Stimulated activated CD8-positive, alpha-beta memory T cell treated with anti-CD3 and anti-CD28 coated beads, Interleukin-4, amount 100 ng/mL, for 4 hours (primary cell): ENCODE data around the gene GNL3.

ENCODE experiments used
- DNase-seq, 2 donors: peaks; one replicate each; pipeline ENCODE4 v3.0.0-alpha.2; 2020; ENCODE audit warnings: low read depth in 2 of 2, low spot score in 1 of 2

Gene GNL3

DNA sequence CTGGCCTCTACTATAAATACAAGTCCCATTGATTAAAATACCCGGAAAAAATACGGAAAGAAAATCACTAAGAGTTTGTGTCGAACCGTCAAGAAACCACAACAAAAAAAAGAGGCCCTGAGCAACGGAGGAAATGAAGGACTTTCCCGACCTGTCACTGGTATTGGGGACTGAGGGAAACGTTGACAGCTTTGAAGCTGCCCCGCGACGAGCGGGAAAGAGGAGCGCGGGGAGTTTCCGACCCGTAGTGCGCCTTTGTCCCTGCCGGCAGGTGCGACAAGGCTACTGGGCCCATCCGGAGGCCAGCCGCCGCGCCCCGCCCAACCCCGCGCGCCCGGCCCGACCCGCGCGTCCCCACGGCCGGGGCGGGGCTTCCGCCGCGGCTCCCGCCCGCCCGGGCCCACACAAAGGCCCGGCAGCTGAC, 535 bp upstream of the GNL3 start:
- peak; percentile 22 to 56 for DNase-seq

DNA sequence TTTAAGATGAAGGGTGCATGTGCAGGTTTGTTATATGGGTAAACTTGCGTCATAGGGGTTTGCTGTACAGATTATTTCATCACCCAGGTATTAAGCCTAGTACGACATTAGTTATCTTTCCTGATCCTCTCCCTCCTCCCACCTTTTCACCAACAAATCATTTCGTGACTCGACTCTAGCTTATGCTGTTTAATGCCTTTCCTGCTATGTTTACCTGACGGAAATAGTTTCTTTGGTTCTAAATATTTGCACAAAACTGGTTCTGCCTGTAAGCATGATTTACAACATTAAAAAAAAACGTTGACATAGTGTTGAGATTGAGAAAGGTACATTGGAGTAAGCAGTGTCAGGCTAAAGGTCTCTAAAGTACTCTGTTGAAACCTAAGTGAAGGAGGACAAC, 2.4 kb downstream of the GNL3 start:
- DNase-seq, result no peak

- DNase-seq, result no peak
These were observed 3.3 kb downstream of the GNL3 start for GRCh38 chr3:52689151-52689550.

GRCh38 chr3:52690560-52690959, 4.7 kb downstream of the GNL3 start:
- no peak for DNase-seq

- DNase-seq, result no peak
These were observed 7.2 kb downstream of the GNL3 start for GRCh38 chr3:52693071-52693470.

DNA sequence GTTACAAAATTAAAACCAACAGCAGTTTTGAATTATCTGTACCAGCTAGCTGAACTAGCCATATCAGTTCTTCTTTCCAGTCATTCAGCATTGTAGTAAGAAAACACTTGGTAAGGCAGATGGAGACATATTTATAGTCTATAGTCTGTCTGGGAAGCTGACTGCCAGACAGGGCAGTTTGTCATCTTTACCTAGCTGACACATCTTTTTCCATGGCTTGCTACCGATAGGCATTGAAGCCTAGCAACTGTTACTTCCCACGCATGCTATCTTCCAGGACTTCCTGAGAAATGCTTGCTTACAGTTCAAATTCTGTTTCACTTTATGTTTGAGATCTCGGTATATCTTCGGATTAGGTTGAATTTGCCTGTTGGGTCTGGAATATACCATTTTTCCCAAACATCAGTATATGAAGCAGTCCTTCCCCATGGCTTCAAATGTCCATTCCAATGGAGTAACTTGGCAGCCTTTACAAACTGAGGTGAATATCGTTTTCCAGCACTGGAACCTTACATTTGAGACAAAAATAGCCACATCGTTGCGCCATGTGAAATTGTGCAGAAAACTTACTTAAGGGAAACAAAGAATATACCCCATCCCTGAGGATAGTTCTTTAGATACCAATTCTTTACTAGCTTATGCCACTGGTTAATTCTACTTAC, 8.8 kb downstream of the GNL3 start:
- no peak for DNase-seq

GRCh38 chr3:52695798-52696671, 10.2 kb downstream of the GNL3 start:
- DNase-seq, result no peak

- DNase-seq, result no peak
These were observed 11.2 kb downstream of the GNL3 start for GRCh38 chr3:52696830-52697631.

DNA sequence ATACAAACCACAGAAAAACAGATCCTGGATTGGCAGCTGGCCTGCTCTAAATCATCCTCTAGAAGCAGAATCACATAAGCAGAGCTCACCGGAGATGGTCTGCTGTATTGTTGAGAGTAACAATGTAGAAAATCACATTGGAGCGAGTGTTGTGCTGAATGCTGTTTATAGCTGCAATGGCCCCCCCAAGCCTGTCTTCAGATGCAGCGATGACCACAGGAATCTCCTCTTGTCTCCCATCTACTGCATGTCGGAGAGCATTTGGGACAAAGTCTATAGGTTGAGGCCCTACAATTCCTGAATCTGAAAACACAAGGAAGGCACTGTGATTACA, 11.8 kb downstream of the GNL3 start:
- no peak for DNase-seq

DNA sequence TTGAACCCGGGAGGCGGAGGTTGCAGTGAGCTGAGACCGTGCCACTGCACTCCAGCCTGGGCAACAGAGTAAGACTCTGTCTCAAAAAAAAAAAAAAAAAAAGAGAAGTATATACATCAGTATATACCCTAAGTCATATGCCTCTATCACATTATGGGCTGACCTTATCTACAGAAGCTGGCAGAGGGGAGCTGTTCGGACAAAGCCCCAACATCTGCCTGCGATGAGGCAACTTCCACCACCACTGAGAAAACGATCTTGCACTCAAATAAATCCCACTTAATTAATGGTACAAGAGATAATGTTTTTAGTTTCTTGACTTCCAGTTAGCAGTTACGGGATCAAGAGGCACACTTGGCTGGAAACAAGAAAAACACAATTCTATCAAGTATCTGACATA, 17.5 kb downstream of the GNL3 start:
- DNase-seq, result no peak

DNA sequence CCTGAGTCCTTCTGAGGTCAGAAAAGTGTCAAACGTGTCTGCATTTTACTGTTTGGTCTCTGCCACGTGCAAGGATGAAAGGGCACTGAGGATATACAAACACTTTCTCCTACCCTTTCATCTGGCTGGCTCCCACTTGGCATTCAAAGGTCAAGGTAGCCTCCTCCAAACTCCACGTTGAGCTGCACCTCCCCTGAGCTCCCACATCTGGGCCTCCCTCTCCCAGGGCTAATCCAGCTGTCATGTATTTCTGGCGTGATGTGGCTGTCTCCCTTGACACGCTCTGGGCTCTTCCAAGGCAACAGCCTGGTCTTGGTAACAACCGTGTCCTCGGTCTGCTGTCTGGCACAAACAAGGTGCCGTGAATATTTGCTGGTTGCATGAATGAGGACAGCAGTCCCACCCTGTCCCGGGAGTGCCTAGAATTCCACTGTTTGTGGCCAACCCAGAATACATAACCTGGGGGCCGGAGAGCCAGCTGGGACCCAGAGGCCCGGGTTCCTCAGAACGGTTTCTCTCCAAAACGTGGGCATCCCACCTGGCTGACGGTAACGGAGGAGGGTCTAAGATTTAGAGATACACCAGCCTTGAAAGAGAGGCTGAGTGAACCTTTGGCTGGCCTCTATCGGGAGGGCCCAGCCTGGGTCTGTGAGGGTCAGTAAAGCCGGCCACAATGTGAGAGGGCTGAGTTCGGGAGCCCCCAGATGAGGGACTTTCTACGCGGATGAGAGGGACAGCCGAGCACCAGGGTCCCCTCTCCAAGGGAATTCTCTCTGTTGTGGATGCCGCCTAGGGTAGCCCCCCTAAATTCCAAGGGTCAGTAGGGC, 19.0 kb downstream of the GNL3 start:
- no peak for DNase-seq

DNA sequence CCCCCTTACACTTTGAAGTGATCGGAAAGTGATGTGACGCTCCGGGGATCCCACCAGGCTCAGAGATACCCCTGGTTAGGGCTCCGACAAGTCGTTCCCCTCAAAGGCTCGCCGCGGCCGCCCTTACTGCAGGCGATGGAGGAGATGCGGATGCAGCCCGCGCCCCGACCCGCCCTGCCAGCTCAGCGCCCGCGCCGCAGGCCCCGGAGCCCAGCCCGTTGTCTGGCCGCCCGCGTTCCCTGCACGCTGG, 19.5 kb downstream of the GNL3 start:
- no peak for DNase-seq

- DNase-seq, result peak; percentile 60 to 66
These were observed 20.2 kb downstream of the GNL3 start, which contains the start of the genes GLT8D1 and SPCS1 for GRCh38 chr3:52705688-52706686. GLT8D1 (minus strand) TSS chr3:52705791; CDS start chr3:52700460, 5,331 bp downstream. SPCS1 (plus strand) TSS chr3:52706106; CDS start chr3:52706247, 141 bp downstream.

- no peak for DNase-seq
These were observed 21.8 kb downstream of the GNL3 start for GRCh38 chr3:52707585-52707984.

GRCh38 chr3:52710512-52710911, 24.7 kb downstream of the GNL3 start:
- no peak for DNase-seq

GRCh38 chr3:52712291-52713212, 26.7 kb downstream of the GNL3 start:
- no peak for DNase-seq

DNA sequence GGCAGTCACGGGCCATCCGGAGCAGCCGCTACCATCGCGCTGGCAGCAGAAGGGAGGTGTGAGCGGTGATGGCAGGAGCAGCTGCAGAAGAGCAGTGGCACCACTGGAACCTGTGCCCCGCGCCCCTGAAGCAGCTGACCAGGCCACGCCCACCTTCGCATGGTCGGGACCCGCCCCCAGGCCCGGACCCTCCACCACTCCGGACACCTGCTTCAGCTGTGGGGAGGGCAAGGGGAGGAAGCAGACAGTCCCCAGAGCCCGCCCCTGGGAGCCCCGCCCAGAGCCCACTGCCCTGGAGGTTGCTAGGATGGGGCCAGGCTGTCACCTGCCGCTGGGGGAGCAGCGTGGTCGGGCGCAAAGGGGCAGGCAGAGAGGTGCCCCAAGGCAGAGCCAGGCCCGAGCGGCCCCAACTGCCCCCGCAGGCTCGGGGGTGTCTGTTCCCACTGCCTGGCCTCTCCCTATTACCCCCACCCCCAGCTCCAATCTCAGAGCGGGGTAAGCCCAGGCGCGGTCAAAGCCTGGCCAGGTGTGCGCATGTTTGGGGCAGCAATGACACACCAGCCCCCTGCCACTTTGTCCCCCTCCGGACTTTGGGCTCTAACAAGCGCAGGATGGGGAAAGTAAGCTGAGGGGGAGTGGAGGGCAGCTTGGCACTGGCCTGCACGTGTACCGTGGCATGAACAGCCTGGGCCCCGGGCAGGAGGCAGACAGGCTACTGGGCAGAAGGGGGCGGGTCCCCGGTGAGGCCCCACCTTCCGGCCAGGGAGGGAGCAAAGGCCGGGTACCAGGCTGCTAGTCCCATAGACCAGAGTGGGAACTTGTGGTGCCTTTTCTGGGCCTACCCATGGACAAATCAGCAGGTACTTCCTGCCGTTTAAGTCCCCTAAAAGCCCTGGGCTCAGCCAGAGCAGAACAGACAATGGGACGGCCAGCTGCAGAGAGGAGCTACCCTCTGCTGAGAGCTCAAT, 28.8 kb downstream of the GNL3 start:
- no peak for DNase-seq
